Prostate gland (tissue), 2 donors: ENCODE measurements around the gene ITGA7. TPM values are rescaled to one million over a fixed set of nuclear protein-coding genes. Genes with fewer than 3 reads are reported as not detected.

Source experiments
- DNase-seq: peaks from one replicate; pipeline ENCODE4 v3.0.0-alpha.2; 2019; ENCODE audit warnings: low spot score
- H3K27ac ChIP-seq, 2 donors: fragments of 200-600 bp; sonication (generic); 2 replicates each; pipeline ENCODE4 v1.5.1; 2017 to 2019
- H3K27me3 ChIP-seq: fragments of 200-600 bp; sonication (generic); replicated peaks from 2 replicates; pipeline ENCODE4 v1.5.1; 2019; ENCODE audit not compliant: insufficient read depth
- H3K36me3 ChIP-seq, 2 donors: fragments of 200-600 bp; sonication (generic); 1 replicate in 1 of 2; 2 replicates in 1 of 2; pipeline versions ENCODE4 v1.5.1 to v1.8.1; 2017 to 2019
- H3K4me1 ChIP-seq: fragments of 200-600 bp; sonication (generic); replicated peaks from 2 replicates; pipeline ENCODE4 v1.5.1; 2019
- H3K4me3 ChIP-seq, 2 donors: fragments of 200-600 bp; sonication (generic); 2 replicates each; pipeline ENCODE4 v1.5.1; 2017 to 2019
- H3K9me3 ChIP-seq: fragments of 200-600 bp; sonication (generic); 2 replicates; pipeline ENCODE4 v1.5.1; 2017
- CTCF ChIP-seq, 4 experiments: fragments of 200-600 bp in 2 of 4; fragments of 450-650 bp in 2 of 4; sonication (generic) in 2 of 4; IDR thresholded peaks; 1 replicate in 3 of 4; 2 replicates in 1 of 4; pipeline ENCODE4 v1.5.1; 2016 to 2019; ENCODE audit warnings: antibody characterized with exemption in 4 of 4, mild to moderate bottlenecking in 2 of 4, moderate library complexity in 2 of 4
- POLR2A ChIP-seq: fragments of 450-650 bp; IDR thresholded peaks from one replicate; pipeline ENCODE4 v1.6.1; 2016; ENCODE audit warnings: antibody characterized with exemption, mild to moderate bottlenecking
- POLR2AphosphoS5 ChIP-seq: sonication (generic); formaldehyde crosslinking; IDR thresholded peaks from one replicate; pipeline ENCODE4 v1.6.1; 2017; ENCODE audit warnings: antibody characterized with exemption
- WGBS: methylation state at CpG from one replicate; pipeline ENCODE4 v1.1.5; 2018; 5-methylcytosine and 5-hydroxymethylcytosine counted together
- intact Hi-C: fragments of 100-400 bp; cut with DNase I; formaldehyde crosslinking; loops from one replicate; pipeline ENCODE4 v1.14.2; 2022
- total RNA-seq, 2 donors: library from RNA; depleted of rRNA; stranded (reverse); fragments of >200 nt; gene quantifications; one replicate each; pipeline ENCODE4 v1.1.0, GENCODE V29; 2016

The ITGA7 gene
- 10 to 100 TPM; 17.4 to 37.0 TPM for total RNA-seq

- TF ChIP-seq POLR2A (no peak), POLR2AphosphoS5 (peak; percentile 24)
- peak within 1 kb of the TSS; percentile 39 to 43 for H3K4me3 ChIP-seq
- peak within 1 kb of the TSS; percentile 62 to 65 for H3K27ac ChIP-seq
- intact Hi-C loops: no loop called here
- H3K4me1 ChIP-seq: no peaks in the 10 kb centered on the region
- no peaks in the 10 kb centered on the region for H3K36me3 ChIP-seq
- no peaks in the 10 kb centered on the region for H3K9me3 ChIP-seq
- under 1% methylated on average over 21 of the region's 39 CpGs for WGBS
- no peaks in the 10 kb centered on the region for H3K27me3 ChIP-seq
- peak; percentile 39 for DNase-seq
Measured at GRCh38 chr12:55707841-55708694, at the start of gene ITGA7. ITGA7 (minus strand) TSS chr12:55707904; CDS start chr12:55707682, 222 bp downstream.

- Histone ChIP-seq H3K36me3 (no peaks in the 10 kb centered on the region), H3K27ac (no peak overlapping the region), H3K27me3 (no peaks in the 10 kb centered on the region), H3K4me3 (no peak overlapping the region), H3K9me3 (no peaks in the 10 kb centered on the region), H3K4me1 (no peaks in the 10 kb centered on the region)
- intact Hi-C loops: no loop called here
- no peak for DNase-seq
- WGBS: 43% methylated on average over 2 of the region's 2 CpGs
- TF ChIP-seq POLR2AphosphoS5 (no peak), POLR2A (no peak), CTCF (IDR thresholded peaks at IDR 0.05) (no peak)
Measured at GRCh38 chr12:55755246-55755645, 47.5 kb upstream of the ITGA7 start.

- Histone ChIP-seq H3K9me3 (no peaks in the 10 kb centered on the region), H3K36me3 (no peaks in the 10 kb centered on the region), H3K27ac (no peak overlapping the region), H3K4me1 (peaks cover 4% of the 10 kb centered on the region), H3K27me3 (no peaks in the 10 kb centered on the region), H3K4me3 (no peak overlapping the region)
- no peak for DNase-seq
- intact Hi-C loops: no loop called here
- 85% methylated on average over 18 of the region's 18 CpGs for whole genome bisulfite sequencing
- TF ChIP-seq POLR2AphosphoS5 (no peak), CTCF (IDR thresholded peaks at IDR 0.05) (no peak), POLR2A (no peak)
Measured at GRCh38 chr12:55748230-55748993, 40.7 kb upstream of the ITGA7 start.

- H3K4me3 ChIP-seq: no peak overlapping the region
- H3K4me1 ChIP-seq: peaks cover 4% of the 10 kb centered on the region
- H3K27me3 ChIP-seq: no peaks in the 10 kb centered on the region
- no peaks in the 10 kb centered on the region for H3K9me3 ChIP-seq
- DNase-seq: no peak
- intact Hi-C loops: no loop called here
- no peaks in the 10 kb centered on the region for H3K36me3 ChIP-seq
- H3K27ac ChIP-seq: no peak overlapping the region
- TF ChIP-seq CTCF (IDR thresholded peaks at IDR 0.05): no peak
Measured at GRCh38 chr12:55746913-55747231, 39.2 kb upstream of the ITGA7 start.

- Histone ChIP-seq H3K4me1 (peaks cover 4% of the 10 kb centered on the region), H3K27ac (peak overlapping the region; percentile 68 to 72), H3K27me3 (no peaks in the 10 kb centered on the region), H3K9me3 (no peaks in the 10 kb centered on the region), H3K36me3 (no peaks in the 10 kb centered on the region), H3K4me3 (no peak overlapping the region)
- DNase-seq: no peak
- intact Hi-C loops: no loop called here
- TF ChIP-seq POLR2AphosphoS5 (no peak), CTCF (IDR thresholded peaks at IDR 0.05) (no peak), POLR2A (no peak)
- WGBS: 41% methylated on average over 3 of the region's 3 CpGs
Measured at GRCh38 chr12:55746174-55746912, 38.6 kb upstream of the ITGA7 start.
